ENCODE data around the gene SNAPC2. TPM values are rescaled to one million over a fixed set of nuclear protein-coding genes. Genes with fewer than 3 reads are reported as not detected.
A peak's percentile ranks its signal among the peaks of the same experiment; 100 is the strongest.

The SNAPC2 gene
- total and polyA plus RNA-seq, 2 of the 13 experiments (the other 11 are each of a cell fraction or from before 2014, with no cell fraction given) = 10.2 to 12.7 TPM

DNA sequence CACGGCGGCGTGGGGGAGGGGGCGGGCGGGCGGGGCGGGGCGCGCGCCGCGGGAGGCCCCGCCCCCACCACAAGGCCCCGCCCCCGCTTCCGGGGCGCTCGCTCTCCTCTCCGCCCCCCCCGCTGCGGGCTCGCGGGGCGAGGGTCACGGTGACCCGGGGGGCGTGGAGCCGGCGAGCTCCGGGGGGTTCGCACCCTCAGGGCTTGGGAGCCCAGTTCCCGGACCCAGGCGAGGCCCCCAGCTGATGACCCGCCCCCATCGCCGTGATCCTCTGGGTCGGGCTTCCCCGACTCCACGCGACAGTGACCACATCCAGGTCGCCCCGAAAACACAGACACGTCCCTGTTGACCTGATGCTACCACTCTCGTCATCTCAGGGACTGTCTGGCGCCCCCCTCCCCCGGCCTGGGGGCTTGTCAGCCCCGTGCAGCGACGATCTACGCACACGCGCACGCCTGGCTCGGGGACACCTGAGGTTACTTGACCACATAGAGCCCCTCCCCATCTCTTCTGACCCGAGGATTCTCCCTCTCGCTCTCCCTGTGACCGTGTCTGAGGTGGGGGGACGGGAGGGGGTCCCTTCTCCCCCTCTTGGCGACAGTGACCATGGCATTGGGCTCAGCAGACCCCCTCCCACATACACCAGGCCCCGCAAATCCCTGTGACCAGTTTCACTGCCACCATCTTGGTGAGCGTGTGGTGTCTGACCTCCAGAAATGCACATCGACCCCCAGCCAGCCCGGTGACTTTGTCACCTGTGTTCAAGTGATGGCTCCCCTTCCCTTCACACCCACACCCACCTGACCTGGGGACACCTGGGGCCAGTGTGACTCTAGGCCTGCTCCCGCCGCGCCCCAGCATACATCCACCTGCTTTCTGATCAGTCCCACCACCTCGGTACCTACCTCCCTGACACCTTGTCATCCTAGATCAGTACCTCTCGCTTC, 15.8 kb upstream of the SNAPC2 start (continued):
- TF ChIP-seq TSC22D2 (CRISPR knock-in tag; IDR thresholded peaks at IDR 0.05; ENCODE audit: borderline replicate concordance) = no peak
- TF ChIP-seq, protein P1, sequence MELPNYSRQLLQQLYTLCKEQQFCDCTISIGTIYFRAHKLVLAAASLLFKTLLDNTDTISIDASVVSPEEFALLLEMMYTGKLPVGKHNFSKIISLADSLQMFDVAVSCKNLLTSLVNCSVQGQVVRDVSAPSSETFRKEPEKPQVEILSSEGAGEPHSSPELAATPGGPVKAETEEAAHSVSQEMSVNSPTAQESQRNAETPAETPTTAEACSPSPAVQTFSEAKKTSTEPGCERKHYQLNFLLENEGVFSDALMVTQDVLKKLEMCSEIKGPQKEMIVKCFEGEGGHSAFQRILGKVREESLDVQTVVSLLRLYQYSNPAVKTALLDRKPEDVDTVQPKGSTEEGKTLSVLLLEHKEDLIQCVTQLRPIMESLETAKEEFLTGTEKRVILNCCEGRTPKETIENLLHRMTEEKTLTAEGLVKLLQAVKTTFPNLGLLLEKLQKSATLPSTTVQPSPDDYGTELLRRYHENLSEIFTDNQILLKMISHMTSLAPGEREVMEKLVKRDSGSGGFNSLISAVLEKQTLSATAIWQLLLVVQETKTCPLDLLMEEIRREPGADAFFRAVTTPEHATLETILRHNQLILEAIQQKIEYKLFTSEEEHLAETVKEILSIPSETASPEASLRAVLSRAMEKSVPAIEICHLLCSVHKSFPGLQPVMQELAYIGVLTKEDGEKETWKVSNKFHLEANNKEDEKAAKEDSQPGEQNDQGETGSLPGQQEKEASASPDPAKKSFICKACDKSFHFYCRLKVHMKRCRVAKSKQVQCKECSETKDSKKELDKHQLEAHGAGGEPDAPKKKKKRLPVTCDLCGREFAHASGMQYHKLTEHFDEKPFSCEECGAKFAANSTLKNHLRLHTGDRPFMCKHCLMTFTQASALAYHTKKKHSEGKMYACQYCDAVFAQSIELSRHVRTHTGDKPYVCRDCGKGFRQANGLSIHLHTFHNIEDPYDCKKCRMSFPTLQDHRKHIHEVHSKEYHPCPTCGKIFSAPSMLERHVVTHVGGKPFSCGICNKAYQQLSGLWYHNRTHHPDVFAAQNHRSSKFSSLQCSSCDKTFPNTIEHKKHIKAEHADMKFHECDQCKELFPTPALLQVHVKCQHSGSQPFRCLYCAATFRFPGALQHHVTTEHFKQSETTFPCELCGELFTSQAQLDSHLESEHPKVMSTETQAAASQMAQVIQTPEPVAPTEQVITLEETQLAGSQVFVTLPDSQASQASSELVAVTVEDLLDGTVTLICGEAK (IDR thresholded peaks at IDR 0.05) = no peak
- TF ChIP-seq, protein P1 (CRISPR knock-in tag; IDR thresholded peaks at IDR 0.05) = no peak
- no peak for TF ChIP-seq KAT2B (IDR thresholded peaks at IDR 0.05; ENCODE audit: borderline replicate concordance, low read depth, low read length)
- TF ChIP-seq NFRKB (IDR thresholded peaks at IDR 0.05) = no peak
- no peak for TF ChIP-seq AHR (CRISPR knock-in tag; IDR thresholded peaks at IDR 0.05)
- no peak for TF ChIP-seq NCOA2 (CRISPR knock-in tag; IDR thresholded peaks at IDR 0.05)
- TF ChIP-seq ZBTB3 (CRISPR knock-in tag; IDR thresholded peaks at IDR 0.05; ENCODE audit: borderline replicate concordance, low read depth) = 0 out of 2 replicates have a peak, but pooled peaks have one; percentile 15
- TF ChIP-seq PRMT3 (CRISPR knock-in tag; IDR thresholded peaks at IDR 0.05; ENCODE audit: borderline replicate concordance, low read depth) = no peak
- no peak for TF ChIP-seq ZNF773 (CRISPR knock-in tag; IDR thresholded peaks at IDR 0.05; ENCODE audit: borderline replicate concordance)
- 0 out of 2 replicates have a peak, but pooled peaks have one; percentile 7 for TF ChIP-seq SRY (CRISPR knock-in tag; IDR thresholded peaks at IDR 0.05)
- no peak for TF ChIP-seq GFI1 (CRISPR knock-in tag; IDR thresholded peaks at IDR 0.05; ENCODE audit: borderline replicate concordance)
- TF ChIP-seq, protein P2, sequence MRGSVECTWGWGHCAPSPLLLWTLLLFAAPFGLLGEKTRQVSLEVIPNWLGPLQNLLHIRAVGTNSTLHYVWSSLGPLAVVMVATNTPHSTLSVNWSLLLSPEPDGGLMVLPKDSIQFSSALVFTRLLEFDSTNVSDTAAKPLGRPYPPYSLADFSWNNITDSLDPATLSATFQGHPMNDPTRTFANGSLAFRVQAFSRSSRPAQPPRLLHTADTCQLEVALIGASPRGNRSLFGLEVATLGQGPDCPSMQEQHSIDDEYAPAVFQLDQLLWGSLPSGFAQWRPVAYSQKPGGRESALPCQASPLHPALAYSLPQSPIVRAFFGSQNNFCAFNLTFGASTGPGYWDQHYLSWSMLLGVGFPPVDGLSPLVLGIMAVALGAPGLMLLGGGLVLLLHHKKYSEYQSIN (CRISPR knock-in tag; IDR thresholded peaks at IDR 0.05; ENCODE audit: borderline replicate concordance) = no peak
- TF ChIP-seq MAF1 (CRISPR knock-in tag; IDR thresholded peaks at IDR 0.05; ENCODE audit: borderline replicate concordance) = 0 out of 2 replicates have a peak, but pooled peaks have one; percentile 44
- no peak for TF ChIP-seq ZNF577 (CRISPR knock-in tag; IDR thresholded peaks at IDR 0.05; ENCODE audit: borderline replicate concordance, low read depth)
- TF ChIP-seq RFXAP (CRISPR knock-in tag; IDR thresholded peaks at IDR 0.05; ENCODE audit: borderline replicate concordance) = no peak
- no peak for TF ChIP-seq ZNF333 (CRISPR knock-in tag; IDR thresholded peaks at IDR 0.05; ENCODE audit: borderline replicate concordance)
